WTC11 (cell line): Measurements from ENCODE around the gene C1QTNF6.

Experiments used
- CTCF ChIP-seq: fragments of 200-600 bp; IDR thresholded peaks from 2 replicates; pipeline ENCODE4 v1.8.0; 2022; ENCODE audit warnings: antibody characterized with exemption
- ESRRA ChIP-seq: sonication (generic); formaldehyde crosslinking; IDR thresholded peaks from 2 replicates; pipeline ENCODE4 v1.8.1; 2022; ENCODE audit warnings: mild to moderate bottlenecking, missing genetic modification reagents, borderline replicate concordance
- ETV6 ChIP-seq: sonication (generic); formaldehyde crosslinking; IDR thresholded peaks from 2 replicates; pipeline ENCODE4 v1.8.1; 2022; ENCODE audit warnings: mild to moderate bottlenecking, missing genetic modification reagents
- IRF2 ChIP-seq: sonication (generic); formaldehyde crosslinking; IDR thresholded peaks from 2 replicates; pipeline ENCODE4 v1.8.0; 2022; ENCODE audit warnings: low read depth, missing genetic modification reagents, borderline replicate concordance
- MAX ChIP-seq: sonication (generic); formaldehyde crosslinking; IDR thresholded peaks from 2 replicates; pipeline ENCODE4 v1.8.0; 2022; ENCODE audit warnings: mild to moderate bottlenecking, missing genetic modification reagents
- NFE2L1 ChIP-seq: sonication (generic); formaldehyde crosslinking; IDR thresholded peaks from 2 replicates; pipeline ENCODE4 v1.8.1; 2023; ENCODE audit warnings: missing genetic modification reagents
- NR3C1 ChIP-seq: sonication (generic); formaldehyde crosslinking; conservative IDR thresholded peaks from 2 replicates; pipeline ENCODE4 v1.8.1; 2023; ENCODE audit warnings: low read depth, mild to moderate bottlenecking, missing genetic modification reagents
- STAT6 ChIP-seq: sonication (generic); formaldehyde crosslinking; conservative IDR thresholded peaks from 2 replicates; pipeline ENCODE4 v1.8.1; 2023; ENCODE audit warnings: mild to moderate bottlenecking, low read depth, missing genetic modification reagents, moderate library complexity

GRCh38 chr22:37198258-37199102, 10.4 kb upstream of the C1QTNF6 start:
- no peak for TF ChIP-seq MAX (CRISPR knock-in tag)
- no peak for TF ChIP-seq STAT6 (CRISPR knock-in tag)
- TF ChIP-seq NFE2L1 (CRISPR knock-in tag): no peak
- TF ChIP-seq CTCF: peak; percentile 73
- no peak for TF ChIP-seq ETV6 (CRISPR knock-in tag)
- no peak for TF ChIP-seq IRF2 (CRISPR knock-in tag)
- TF ChIP-seq ESRRA (CRISPR knock-in tag): no peak
- TF ChIP-seq NR3C1: no peak; the same call in 1 of the 2 replicates
